ENCODE data around the gene NYAP2. TPM values are rescaled to one million over a fixed set of nuclear protein-coding genes. Genes with fewer than 3 reads are reported as not detected.

Gene NYAP2
- total RNA-seq, 4 donors from 2014 or later = 0.13 to 0.47 TPM; not detected in 2

DNA sequence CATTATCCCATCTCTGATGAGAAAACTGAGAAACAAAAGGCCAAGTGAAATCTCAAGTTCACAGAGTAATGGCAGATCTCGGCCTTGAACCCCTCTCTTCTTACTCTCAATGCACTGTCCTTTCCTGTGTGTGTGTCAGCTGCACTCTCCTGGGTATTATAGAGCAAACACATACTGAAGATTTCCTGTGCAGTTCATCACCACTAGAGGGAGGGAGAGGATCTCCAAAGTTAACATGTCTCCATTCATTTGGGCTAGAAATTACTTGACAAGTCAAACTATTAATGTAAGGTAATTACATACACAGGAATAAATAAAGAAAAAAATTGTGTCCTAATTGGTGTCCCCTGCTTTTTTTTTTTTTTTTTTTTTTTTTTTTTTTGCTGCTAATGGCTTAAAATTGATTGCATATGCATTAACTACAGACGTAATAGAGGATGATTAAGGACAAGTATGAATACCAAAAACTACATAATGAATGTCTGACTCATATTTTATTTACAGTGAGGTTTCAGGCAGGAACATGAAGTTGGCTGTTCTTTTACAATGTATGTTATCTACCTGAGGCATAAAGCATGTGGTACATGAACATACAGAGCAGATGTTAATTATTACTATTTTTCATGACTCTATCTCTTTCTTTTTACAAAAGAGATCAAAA lies 269.2 kb downstream of the NYAP2 start:
- H3K36me3 ChIP-seq = no peaks in the 10 kb centered on the region
- 28 to 39% methylated on average over 2 of the region's 2 CpGs for WGBS, 2 donors (ENCODE audit: low coverage in 1 of 2)
- H3K27me3 ChIP-seq = no peaks in the 10 kb centered on the region
- H3K27ac ChIP-seq = no peak overlapping the region
- peaks cover 0 to 10% (median 0%) of the 10 kb centered on the region in 3 donors for H3K4me1 ChIP-seq
- ATAC-seq = no peak
- no peaks in the 10 kb centered on the region for H3K9me3 ChIP-seq
- no peak overlapping the region for H3K4me3 ChIP-seq
- TF ChIP-seq, protein P1, sequence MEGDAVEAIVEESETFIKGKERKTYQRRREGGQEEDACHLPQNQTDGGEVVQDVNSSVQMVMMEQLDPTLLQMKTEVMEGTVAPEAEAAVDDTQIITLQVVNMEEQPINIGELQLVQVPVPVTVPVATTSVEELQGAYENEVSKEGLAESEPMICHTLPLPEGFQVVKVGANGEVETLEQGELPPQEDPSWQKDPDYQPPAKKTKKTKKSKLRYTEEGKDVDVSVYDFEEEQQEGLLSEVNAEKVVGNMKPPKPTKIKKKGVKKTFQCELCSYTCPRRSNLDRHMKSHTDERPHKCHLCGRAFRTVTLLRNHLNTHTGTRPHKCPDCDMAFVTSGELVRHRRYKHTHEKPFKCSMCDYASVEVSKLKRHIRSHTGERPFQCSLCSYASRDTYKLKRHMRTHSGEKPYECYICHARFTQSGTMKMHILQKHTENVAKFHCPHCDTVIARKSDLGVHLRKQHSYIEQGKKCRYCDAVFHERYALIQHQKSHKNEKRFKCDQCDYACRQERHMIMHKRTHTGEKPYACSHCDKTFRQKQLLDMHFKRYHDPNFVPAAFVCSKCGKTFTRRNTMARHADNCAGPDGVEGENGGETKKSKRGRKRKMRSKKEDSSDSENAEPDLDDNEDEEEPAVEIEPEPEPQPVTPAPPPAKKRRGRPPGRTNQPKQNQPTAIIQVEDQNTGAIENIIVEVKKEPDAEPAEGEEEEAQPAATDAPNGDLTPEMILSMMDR (IDR thresholded peaks at IDR 0.05) = peak; percentile 59 to 81 (median 68)
- TF ChIP-seq EP300 (IDR thresholded peaks at IDR 0.05) = no peak

DNA sequence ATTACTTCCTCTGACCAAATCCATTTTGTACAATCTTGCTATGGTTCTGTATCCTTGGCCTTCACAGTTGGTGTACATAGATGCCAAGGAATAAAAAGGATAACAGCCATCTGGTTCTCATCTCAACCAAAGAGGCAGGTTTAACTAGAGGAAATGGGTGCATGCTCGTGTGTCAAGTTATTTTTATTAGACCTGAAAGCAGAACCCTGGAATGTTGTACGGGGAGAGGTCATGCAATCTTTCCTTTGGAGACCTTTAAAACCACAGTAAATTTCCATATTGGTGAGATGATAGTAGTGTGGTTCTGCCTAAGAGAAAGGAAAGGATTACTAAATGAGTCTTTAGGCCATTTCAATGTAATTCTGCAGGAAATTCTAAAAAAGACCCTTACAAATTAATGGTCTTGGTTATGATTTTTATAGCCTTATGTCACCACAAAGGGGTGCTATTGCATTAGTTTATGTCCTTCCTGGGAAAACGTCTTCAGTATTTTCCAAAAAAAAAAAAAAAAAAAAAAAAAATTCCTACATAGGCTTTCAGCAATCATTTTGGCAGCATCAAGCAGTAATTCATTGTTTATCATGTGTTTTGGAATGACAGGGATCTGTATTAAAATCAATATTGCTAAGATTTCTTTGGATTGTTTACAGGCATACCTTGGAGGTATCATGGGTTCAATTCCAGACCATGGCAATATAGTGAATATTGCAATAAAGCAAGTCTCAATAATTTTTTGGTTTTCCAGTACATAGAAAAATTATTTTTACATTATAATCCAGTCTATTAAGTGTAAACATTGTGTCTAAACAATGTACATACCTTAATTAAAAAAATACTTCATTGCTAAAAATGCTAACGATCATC lies 270.8 kb downstream of the NYAP2 start:
- no peak for ATAC-seq
- H3K27ac ChIP-seq = no peak overlapping the region
- H3K36me3 ChIP-seq = no peaks in the 10 kb centered on the region
- 35 to 44% methylated on average over 4 of the region's 4 CpGs for WGBS, 2 donors (ENCODE audit: low coverage in 1 of 2)
- no peaks in the 10 kb centered on the region for H3K9me3 ChIP-seq
- peaks cover 0 to 10% (median 0%) of the 10 kb centered on the region in 3 donors for H3K4me1 ChIP-seq
- no peak overlapping the region for H3K4me3 ChIP-seq
- no peak for TF ChIP-seq POLR2A (IDR thresholded peaks at IDR 0.05)
- TF ChIP-seq, protein P1 (IDR thresholded peaks at IDR 0.05) = peak; percentile 42 to 64 (median 50)
- no peaks in the 10 kb centered on the region for H3K27me3 ChIP-seq

DNA sequence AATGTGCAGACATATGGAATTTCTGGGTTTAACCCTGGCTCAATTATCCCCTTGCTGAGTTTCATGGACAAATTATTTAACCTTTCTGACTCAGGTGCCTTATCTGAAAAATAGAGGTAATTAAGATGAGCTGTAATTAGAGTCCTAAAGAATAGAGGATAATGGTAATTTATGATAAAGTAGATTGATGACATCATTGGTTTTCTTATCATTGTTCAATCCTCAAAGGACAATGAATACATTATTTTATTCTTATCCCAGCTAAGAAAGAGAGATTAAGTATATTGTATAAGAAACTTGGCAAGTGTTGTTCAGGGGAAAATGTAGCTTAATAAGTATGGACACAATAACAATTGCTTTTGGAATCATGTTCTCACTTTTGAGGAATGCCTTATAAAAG lies 279.3 kb downstream of the NYAP2 start:
- ATAC-seq = no peak
- Histone ChIP-seq H3K9me3 (no peaks in the 10 kb centered on the region), H3K4me3 (no peak overlapping the region), H3K36me3 (no peaks in the 10 kb centered on the region), H3K27ac (no peak overlapping the region), H3K27me3 (no peaks in the 10 kb centered on the region), H3K4me1 (no peaks in the 10 kb centered on the region)
- TF ChIP-seq EP300 (IDR thresholded peaks at IDR 0.05) (no peak), POLR2AphosphoS5 (IDR thresholded peaks at IDR 0.05) (no peak), POLR2A (IDR thresholded peaks at IDR 0.05) (no peak)
- TF ChIP-seq, protein P1 (IDR thresholded peaks at IDR 0.05) = no peak

DNA sequence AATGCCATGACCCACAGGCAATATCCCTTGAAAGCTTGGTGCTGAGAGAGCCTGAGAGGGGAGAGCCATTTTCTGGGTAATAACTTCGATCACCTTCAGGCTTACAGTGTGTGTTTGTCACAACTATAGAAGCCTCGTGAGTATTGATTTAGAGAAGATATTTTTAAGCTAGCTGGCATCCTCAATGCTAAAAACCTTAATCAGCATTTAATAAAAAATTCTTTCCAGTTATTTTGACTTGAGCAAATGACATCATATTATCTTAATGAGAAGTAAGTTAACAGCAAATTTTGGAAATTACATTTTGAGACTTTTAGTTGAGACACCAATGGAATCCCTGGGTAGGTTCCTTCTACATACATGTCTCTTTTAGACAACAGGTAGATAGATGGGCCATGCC lies 283.7 kb downstream of the NYAP2 start:
- TF ChIP-seq POLR2A (IDR thresholded peaks at IDR 0.05) = no peak
- TF ChIP-seq, protein P1 (IDR thresholded peaks at IDR 0.05) = no peak
- no peak for TF ChIP-seq EP300 (IDR thresholded peaks at IDR 0.05)
- TF ChIP-seq POLR2AphosphoS5 (IDR thresholded peaks at IDR 0.05) = no peak
- 83 to 85% methylated on average over 2 of the region's 2 CpGs for WGBS, 2 donors (ENCODE audit: low coverage in 1 of 2)

DNA sequence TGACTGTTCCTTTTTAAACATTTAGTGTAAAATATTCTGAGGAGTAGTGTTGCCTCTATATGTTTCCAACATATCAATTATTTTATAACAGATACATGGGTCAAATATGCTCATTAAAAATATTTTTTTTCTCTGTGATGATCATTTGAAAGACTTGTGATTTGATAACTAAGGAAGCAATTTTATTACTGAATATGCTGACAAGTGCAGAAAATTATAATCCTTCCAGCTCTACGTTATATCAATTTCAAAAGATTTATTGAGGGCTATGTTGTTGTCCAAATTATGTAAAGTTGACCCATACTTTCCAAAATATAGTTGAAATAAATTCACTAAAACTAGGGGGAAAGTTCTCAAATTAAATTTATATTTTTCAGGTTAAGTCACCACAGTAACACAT lies 290.6 kb downstream of the NYAP2 start:
- H3K36me3 ChIP-seq = no peaks in the 10 kb centered on the region
- H3K27me3 ChIP-seq = no peaks in the 10 kb centered on the region
- H3K4me3 ChIP-seq = no peak overlapping the region
- no peak for ATAC-seq
- no peak for TF ChIP-seq POLR2AphosphoS5 (IDR thresholded peaks at IDR 0.05)
- no peak for TF ChIP-seq POLR2A (IDR thresholded peaks at IDR 0.05)
- TF ChIP-seq, protein P1 (IDR thresholded peaks at IDR 0.05) = no peak
- no peak for TF ChIP-seq EP300 (IDR thresholded peaks at IDR 0.05)
- H3K27ac ChIP-seq = no peak overlapping the region
- 81 to 93% methylated on average over 1 of the region's 1 CpG for WGBS, 2 donors (ENCODE audit: low coverage in 1 of 2)
- H3K9me3 ChIP-seq = no peaks in the 10 kb centered on the region
- H3K4me1 ChIP-seq = no peaks in the 10 kb centered on the region

More for the DNA sequence above, 283.7 kb downstream of the NYAP2 start:
- no peak overlapping the region for H3K4me3 ChIP-seq
- H3K4me1 ChIP-seq = no peaks in the 10 kb centered on the region
- H3K36me3 ChIP-seq = no peaks in the 10 kb centered on the region
- H3K9me3 ChIP-seq = no peaks in the 10 kb centered on the region
- no peaks in the 10 kb centered on the region for H3K27me3 ChIP-seq
- no peak overlapping the region for H3K27ac ChIP-seq
- no peak for ATAC-seq

Measured in gastroesophageal sphincter (tissue), 4 donors.